Measurements from ENCODE around the gene NRP1.

NRP1 gene

GRCh38 chr10:33256458-33256857 lies 78.0 kb downstream of the NRP1 start:
- DNase-seq = no peak

GRCh38 chr10:33254556-33255160 lies 79.8 kb downstream of the NRP1 start:
- DNase-seq = no peak

- DNase-seq = no peak
Observed at GRCh38 chr10:33253411-33253810, 81.1 kb downstream of the NRP1 start.

GRCh38 chr10:33252794-33253203 lies 81.7 kb downstream of the NRP1 start:
- no peak for DNase-seq

GRCh38 chr10:33252324-33252723 lies 82.1 kb downstream of the NRP1 start:
- peak; percentile 61 for DNase-seq

GRCh38 chr10:33249659-33250345 lies 84.7 kb downstream of the NRP1 start:
- no peak for DNase-seq

GRCh38 chr10:33249137-33249536 lies 85.3 kb downstream of the NRP1 start:
- DNase-seq = no peak

GRCh38 chr10:33248638-33249037 lies 85.8 kb downstream of the NRP1 start:
- no peak for DNase-seq

- DNase-seq = no peak
Observed at GRCh38 chr10:33247221-33247922, 87.1 kb downstream of the NRP1 start.

GRCh38 chr10:33245343-33245742 lies 89.1 kb downstream of the NRP1 start:
- no peak for DNase-seq

- no peak for DNase-seq
Observed at GRCh38 chr10:33244354-33244967, 90.0 kb downstream of the NRP1 start.

GRCh38 chr10:33243703-33244102 lies 90.8 kb downstream of the NRP1 start:
- DNase-seq = no peak

GRCh38 chr10:33242931-33243330 lies 91.5 kb downstream of the NRP1 start:
- no peak for DNase-seq

- DNase-seq = no peak
Observed at GRCh38 chr10:33241351-33241750, 93.1 kb downstream of the NRP1 start.

- DNase-seq = no peak
Observed at GRCh38 chr10:33240931-33241330, 93.5 kb downstream of the NRP1 start.

- DNase-seq = no peak
Observed at GRCh38 chr10:33240258-33240657, 94.2 kb downstream of the NRP1 start.

GRCh38 chr10:33239257-33239656 lies 95.2 kb downstream of the NRP1 start:
- no peak for DNase-seq

- DNase-seq = no peak
Observed at GRCh38 chr10:33238643-33239042, 95.8 kb downstream of the NRP1 start.

GRCh38 chr10:33237736-33238624 lies 96.5 kb downstream of the NRP1 start:
- DNase-seq = no peak

GRCh38 chr10:33236916-33237315 lies 97.6 kb downstream of the NRP1 start:
- DNase-seq = no peak

GRCh38 chr10:33235951-33236350 lies 98.5 kb downstream of the NRP1 start:
- DNase-seq = no peak

GRCh38 chr10:33235251-33235884 lies 99.1 kb downstream of the NRP1 start:
- DNase-seq = no peak

Data from activated CD8-positive, alpha-beta memory T cell treated with anti-CD3 and anti-CD28 coated beads, Interleukin-2, amount 50 U/mL, for 48 hours (primary cell).